H9 (cell line): ENCODE data around the gene SRBD1. TPM values are rescaled to one million over a fixed set of nuclear protein-coding genes. Genes with fewer than 3 reads are reported as not detected.

Experiments
- DNase-seq: peaks from one replicate; pipeline ENCODE4 v3.0.0-alpha.2; 2017
- H2AFZ ChIP-seq: one replicate; pipeline ENCODE4 v1.6.1; 2013; ENCODE audit warnings: mild to moderate bottlenecking, low read length, control low read depth, moderate library complexity
- H2AK5ac ChIP-seq: 2 replicates; pipeline ENCODE4 v1.6.1; 2013; ENCODE audit warnings: low read length, control low read depth, mixed read lengths; ENCODE audit not compliant: insufficient read length
- H2BK120ac ChIP-seq: one replicate; pipeline ENCODE4 v1.6.1; 2013; ENCODE audit warnings: low read depth, mild to moderate bottlenecking, low read length, control low read depth, inconsistent platforms; ENCODE audit not compliant: poor library complexity, severe bottlenecking
- H2BK12ac ChIP-seq: 2 replicates; pipeline ENCODE4 v1.6.1; 2013; ENCODE audit warnings: low read length, control low read depth, mixed read lengths, low read depth; ENCODE audit not compliant: insufficient read length
- H2BK15ac ChIP-seq: 2 replicates; pipeline ENCODE4 v1.6.1; 2013; ENCODE audit warnings: low read depth, low read length, control low read depth
- H2BK20ac ChIP-seq: one replicate; pipeline ENCODE4 v1.6.1; 2013; ENCODE audit warnings: low read depth, mild to moderate bottlenecking, low read length, control low read depth, inconsistent platforms; ENCODE audit not compliant: poor library complexity, severe bottlenecking
- H2BK5ac ChIP-seq: 2 replicates; pipeline ENCODE4 v1.6.1; 2013; ENCODE audit warnings: low read length, control low read depth, mixed read lengths; ENCODE audit not compliant: insufficient read length
- H3K14ac ChIP-seq: 2 replicates; pipeline ENCODE4 v1.6.1; 2013; ENCODE audit warnings: low read length, control low read depth; ENCODE audit not compliant: insufficient read depth
- H3K18ac ChIP-seq: 2 replicates; pipeline ENCODE4 v1.6.1; 2013; ENCODE audit warnings: low read depth, mild to moderate bottlenecking, mixed read lengths, low read length, control low read depth; ENCODE audit not compliant: insufficient read length
- H3K23ac ChIP-seq: 2 replicates; pipeline ENCODE4 v1.6.1; 2013; ENCODE audit warnings: low read length, control low read depth, mixed read lengths, low read depth; ENCODE audit not compliant: insufficient read length
- H3K23me2 ChIP-seq: 2 replicates; pipeline ENCODE4 v1.6.1; 2013; ENCODE audit warnings: low read depth, mild to moderate bottlenecking, mixed read lengths, low read length, control low read depth; ENCODE audit not compliant: insufficient read length, poor library complexity, severe bottlenecking
- H3K27ac ChIP-seq: 2 replicates; pipeline ENCODE4 v1.5.1; 2013; ENCODE audit warnings: low read length, control low read depth, mixed read lengths, low read depth; ENCODE audit not compliant: insufficient read length
- H3K27me3 ChIP-seq: 2 replicates; pipeline ENCODE4 v1.6.1; 2013; ENCODE audit warnings: low read length, control low read depth, inconsistent platforms; ENCODE audit not compliant: insufficient read depth
- H3K4ac ChIP-seq: 2 replicates; pipeline ENCODE4 v1.6.1; 2013; ENCODE audit warnings: low read depth, mild to moderate bottlenecking, control low read depth, inconsistent platforms, low read length, moderate library complexity
- H3K4me1 ChIP-seq: 2 replicates; pipeline ENCODE4 v1.6.1; 2013; ENCODE audit warnings: low read length, control low read depth, inconsistent platforms; ENCODE audit not compliant: insufficient read depth
- H3K4me2 ChIP-seq: 2 replicates; pipeline ENCODE4 v1.6.1; 2013; ENCODE audit warnings: low read length, control low read depth, mixed read lengths; ENCODE audit not compliant: insufficient read length, insufficient read depth
- H3K56ac ChIP-seq: 2 replicates; pipeline ENCODE4 v1.6.1; 2013; ENCODE audit warnings: low read depth, mild to moderate bottlenecking, mixed read lengths, low read length, control low read depth; ENCODE audit not compliant: insufficient read length
- H3K79me1 ChIP-seq: 2 replicates; pipeline ENCODE4 v1.6.1; 2013; ENCODE audit warnings: low read depth, mild to moderate bottlenecking, moderate library complexity, low read length, control low read depth, inconsistent platforms; ENCODE audit not compliant: insufficient read depth, poor library complexity, severe bottlenecking
- H3K79me2 ChIP-seq: 2 replicates; pipeline ENCODE4 v1.6.1; 2013; ENCODE audit warnings: low read length, control low read depth, inconsistent platforms; ENCODE audit not compliant: insufficient read depth
- H3K9ac ChIP-seq: 2 replicates; pipeline ENCODE4 v1.6.1; 2013; ENCODE audit warnings: low read length, control low read depth, mixed read lengths; ENCODE audit not compliant: insufficient read length; ENCODE audit errors: extremely low read depth
- H3K9me3 ChIP-seq: one replicate; pipeline ENCODE4 v1.6.1; 2013; ENCODE audit warnings: low read depth, low read length, inconsistent platforms; ENCODE audit not compliant: control insufficient read depth
- H3T11ph ChIP-seq: one replicate; pipeline ENCODE4 v1.6.1; 2013; ENCODE audit warnings: mild to moderate bottlenecking, low read length, control low read depth, inconsistent platforms
- H4K20me1 ChIP-seq: one replicate; pipeline ENCODE4 v1.6.1; 2013; ENCODE audit not compliant: control insufficient read depth, insufficient read length, insufficient read depth
- H4K5ac ChIP-seq: 2 replicates; pipeline ENCODE4 v1.6.1; 2013; ENCODE audit warnings: low read depth, mild to moderate bottlenecking, mixed read lengths, low read length, control low read depth; ENCODE audit not compliant: insufficient read length
- H4K8ac ChIP-seq: replicated peaks from 2 replicates; pipeline ENCODE4 v1.6.1; 2013; ENCODE audit warnings: low read length, control low read depth, mixed read lengths, low read depth; ENCODE audit not compliant: insufficient read length
- H4K91ac ChIP-seq: 2 replicates; pipeline ENCODE4 v1.6.1; 2013; ENCODE audit warnings: low read depth, mild to moderate bottlenecking, moderate library complexity, mixed read lengths, low read length, control low read depth; ENCODE audit not compliant: insufficient read length
- H3K27ac Mint-ChIP-seq, 3 experiments: 2 replicates in 2 of 3; 3 replicates in 1 of 3; pipeline ENCODE4 v1.8.0; 2020 to 2021; ENCODE audit warnings: mixed read lengths in 3 of 3, mild to moderate bottlenecking in 1 of 3, moderate library complexity in 1 of 3
- H3K27me3 Mint-ChIP-seq: 2 replicates; pipeline ENCODE4 v1.8.0; 2021; ENCODE audit warnings: low read depth, mild to moderate bottlenecking, moderate library complexity, mixed read lengths
- H3K36me3 Mint-ChIP-seq, 3 experiments: 2 replicates in 2 of 3; 3 replicates in 1 of 3; pipeline ENCODE4 v1.8.0; 2020 to 2021; ENCODE audit warnings: low read depth in 3 of 3, mixed read lengths in 3 of 3; ENCODE audit not compliant: insufficient read depth in 1 of 3
- H3K4me1 Mint-ChIP-seq, 2 experiments: 2 replicates each; pipeline ENCODE4 v1.8.0; 2020; ENCODE audit warnings: mixed read lengths in 2 of 2
- H3K4me3 Mint-ChIP-seq, 2 experiments: 2 replicates in 1 of 2; 3 replicates in 1 of 2; pipeline ENCODE4 v1.8.0; 2020 to 2021; ENCODE audit warnings: mild to moderate bottlenecking in 2 of 2, mixed read lengths in 2 of 2, moderate library complexity in 1 of 2
- H3K9me3 Mint-ChIP-seq, 2 experiments: 2 replicates in 1 of 2; 3 replicates in 1 of 2; pipeline ENCODE4 v1.8.0; 2020; ENCODE audit warnings: mild to moderate bottlenecking in 2 of 2, mixed read lengths in 2 of 2, moderate library complexity in 1 of 2
- CTCF ChIP-seq: fragments of 200-600 bp; sonication (generic); conservative IDR thresholded peaks from 3 replicates; pipeline ENCODE4 v1.8.0; 2021; ENCODE audit warnings: antibody characterized with exemption, mild to moderate bottlenecking
- WGBS: extraction: QIAGEN DNeasy Blood & Tissue Kit; methylation state at CpG from one replicate; pipeline ENCODE4 v1.1.7; 2013; ENCODE audit warnings: missing lambda C conversion rate, low lambda C conversion rate, mixed read lengths; ENCODE audit not compliant: insufficient read length; ENCODE audit errors: extremely low coverage; 5-methylcytosine and 5-hydroxymethylcytosine counted together
- total RNA-seq: library from RNA; stranded (reverse); gene quantifications from 2 replicates; pipeline ENCODE4 v1.2.1, GENCODE V29; 2021

Gene SRBD1
- total RNA-seq, 1 experiment from 2014 or later, result 18.3 TPM

GRCh38 chr2:45339253-45339652, 271.8 kb downstream of the SRBD1 start:
- Histone ChIP-seq H3K23ac (no peak overlapping the region), H3K4me2 (no peak overlapping the region), H3K79me2 (no peaks in the 10 kb centered on the region), H3K23me2 (no peaks in the 10 kb centered on the region), H2BK12ac (no peak overlapping the region), H3K14ac (no peak overlapping the region), H3K27me3 (no peaks in the 10 kb centered on the region), H4K91ac (no peak overlapping the region), H3K18ac (no peak overlapping the region), H3K9ac (no peak overlapping the region), H3K4ac (no peak overlapping the region), H3K27ac (no peak overlapping the region), H2AFZ (no peak overlapping the region), H3K4me1 (no peaks in the 10 kb centered on the region), H2BK20ac (no peak overlapping the region), H2BK5ac (no peak overlapping the region), H2BK120ac (no peak overlapping the region), H4K20me1 (no peaks in the 10 kb centered on the region), H3K9me3 (no peaks in the 10 kb centered on the region), H3K79me1 (no peaks in the 10 kb centered on the region), H4K8ac (no peak overlapping the region), H2AK5ac (no peak overlapping the region), H3T11ph (no peak overlapping the region), H4K5ac (no peak overlapping the region), H2BK15ac (no peak overlapping the region), H3K56ac (no peak overlapping the region)
- Mint-ChIP-seq H3K4me3 (no peak overlapping the region), H3K27me3 (peaks cover 1% of the 10 kb centered on the region; the same call in 1 of the 2 replicates), H3K36me3 (peaks cover 0 to 2% (median 0%) of the 10 kb centered on the region in 3 experiments; a peak in 1 of 7 replicates), H3K9me3 (no peaks in the 10 kb centered on the region), H3K4me1 (peaks cover 4 to 20% of the 10 kb centered on the region in 2 experiments), H3K27ac (no peak overlapping the region)
- WGBS, result no CpG with 5 or more reads among the region's 5 CpGs
- DNase-seq, result no peak
- no peak for TF ChIP-seq CTCF

Other genes with a start within 250 kb of the SRBD1 start
- gene PRKCE, start 40.4 kb upstream of the SRBD1 start, total RNA-seq, result 1.3 TPM in 2 replicates